ENCODE results near the gene CAPN9.

DNA sequence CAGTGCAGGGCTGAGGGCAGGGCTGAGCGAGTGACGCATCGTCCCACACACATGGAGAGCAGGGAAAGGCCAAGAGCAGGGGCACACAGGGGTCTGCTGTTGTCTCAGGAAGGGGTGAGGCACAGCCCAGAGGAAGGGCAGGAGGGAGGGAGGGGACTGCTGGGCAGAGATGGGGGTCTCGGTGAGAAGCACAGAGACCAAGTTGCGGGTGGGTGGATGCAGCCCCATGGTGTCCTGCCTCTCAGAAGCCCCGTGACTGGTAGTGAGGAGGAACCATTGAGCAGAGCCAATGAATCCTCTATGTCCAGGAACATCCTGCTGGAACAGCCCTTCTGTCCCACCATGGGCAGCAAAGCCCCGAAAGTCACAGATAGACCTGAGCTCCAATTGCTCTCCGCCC, 103.4 kb downstream of the CAPN9 start:
- TF ChIP-seq, protein P1, sequence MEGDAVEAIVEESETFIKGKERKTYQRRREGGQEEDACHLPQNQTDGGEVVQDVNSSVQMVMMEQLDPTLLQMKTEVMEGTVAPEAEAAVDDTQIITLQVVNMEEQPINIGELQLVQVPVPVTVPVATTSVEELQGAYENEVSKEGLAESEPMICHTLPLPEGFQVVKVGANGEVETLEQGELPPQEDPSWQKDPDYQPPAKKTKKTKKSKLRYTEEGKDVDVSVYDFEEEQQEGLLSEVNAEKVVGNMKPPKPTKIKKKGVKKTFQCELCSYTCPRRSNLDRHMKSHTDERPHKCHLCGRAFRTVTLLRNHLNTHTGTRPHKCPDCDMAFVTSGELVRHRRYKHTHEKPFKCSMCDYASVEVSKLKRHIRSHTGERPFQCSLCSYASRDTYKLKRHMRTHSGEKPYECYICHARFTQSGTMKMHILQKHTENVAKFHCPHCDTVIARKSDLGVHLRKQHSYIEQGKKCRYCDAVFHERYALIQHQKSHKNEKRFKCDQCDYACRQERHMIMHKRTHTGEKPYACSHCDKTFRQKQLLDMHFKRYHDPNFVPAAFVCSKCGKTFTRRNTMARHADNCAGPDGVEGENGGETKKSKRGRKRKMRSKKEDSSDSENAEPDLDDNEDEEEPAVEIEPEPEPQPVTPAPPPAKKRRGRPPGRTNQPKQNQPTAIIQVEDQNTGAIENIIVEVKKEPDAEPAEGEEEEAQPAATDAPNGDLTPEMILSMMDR (IDR thresholded peaks at IDR 0.05; ENCODE audit: low read depth, low read length) = no peak
- TF ChIP-seq EZH2phosphoT487 (IDR thresholded peaks at IDR 0.05; ENCODE audit: low read depth) = no peak
